ENCODE data around the gene ARRDC5. TPM values are rescaled to one million over a fixed set of nuclear protein-coding genes. Genes with fewer than 3 reads are reported as not detected.
A peak's percentile ranks its signal among the peaks of the same experiment; 100 is the strongest.
"Not testable (repeated sequence)": the region's sequence is repeated elsewhere in the genome, so short reads cannot be mapped to it uniquely, and the experiment has no call there.

ARRDC5 gene
- total RNA-seq, 1 donor from 2014 or later: not detected

- Histone ChIP-seq H3K27me3 (ENCODE audit: control insufficient read depth, insufficient read depth, low read length) (no peaks in the 10 kb centered on the region), H3K4me3 (ENCODE audit: low read depth, low read length) (peak within 1 kb of the TSS; percentile 60), H3K36me3 (ENCODE audit: control insufficient read depth, insufficient read depth, low read length) (no peaks in the 10 kb centered on the region)
- TF ChIP-seq, protein P1, sequence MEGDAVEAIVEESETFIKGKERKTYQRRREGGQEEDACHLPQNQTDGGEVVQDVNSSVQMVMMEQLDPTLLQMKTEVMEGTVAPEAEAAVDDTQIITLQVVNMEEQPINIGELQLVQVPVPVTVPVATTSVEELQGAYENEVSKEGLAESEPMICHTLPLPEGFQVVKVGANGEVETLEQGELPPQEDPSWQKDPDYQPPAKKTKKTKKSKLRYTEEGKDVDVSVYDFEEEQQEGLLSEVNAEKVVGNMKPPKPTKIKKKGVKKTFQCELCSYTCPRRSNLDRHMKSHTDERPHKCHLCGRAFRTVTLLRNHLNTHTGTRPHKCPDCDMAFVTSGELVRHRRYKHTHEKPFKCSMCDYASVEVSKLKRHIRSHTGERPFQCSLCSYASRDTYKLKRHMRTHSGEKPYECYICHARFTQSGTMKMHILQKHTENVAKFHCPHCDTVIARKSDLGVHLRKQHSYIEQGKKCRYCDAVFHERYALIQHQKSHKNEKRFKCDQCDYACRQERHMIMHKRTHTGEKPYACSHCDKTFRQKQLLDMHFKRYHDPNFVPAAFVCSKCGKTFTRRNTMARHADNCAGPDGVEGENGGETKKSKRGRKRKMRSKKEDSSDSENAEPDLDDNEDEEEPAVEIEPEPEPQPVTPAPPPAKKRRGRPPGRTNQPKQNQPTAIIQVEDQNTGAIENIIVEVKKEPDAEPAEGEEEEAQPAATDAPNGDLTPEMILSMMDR (IDR thresholded peaks at IDR 0.05; ENCODE audit: insufficient read depth, low read length, poor library complexity, severe bottlenecking): no peak
- peak; percentile 59 for DNase-seq (ENCODE audit: low read depth)
Measured at GRCh38 chr19:4867534-4868285, 35.0 kb downstream of the ARRDC5 start, which contains the start of gene PLIN3. Gene PLIN3, minus strand, starts transcription at chr19:4867667. Its CDS starts 6,273 bp downstream, at chr19:4861394.

- Histone ChIP-seq H3K27me3 (ENCODE audit: control insufficient read depth, insufficient read depth, low read length) (no peaks in the 10 kb centered on the region), H3K4me3 (ENCODE audit: low read depth, low read length) (peak overlapping the region; percentile 60), H3K36me3 (ENCODE audit: control insufficient read depth, insufficient read depth, low read length) (no peaks in the 10 kb centered on the region)
- TF ChIP-seq, protein P1 (IDR thresholded peaks at IDR 0.05; ENCODE audit: insufficient read depth, low read length, poor library complexity, severe bottlenecking): no peak
- DNase-seq (ENCODE audit: low read depth): no peak
Measured at GRCh38 chr19:4866595-4867424, 35.9 kb downstream of the ARRDC5 start.

- Histone ChIP-seq H3K27me3 (ENCODE audit: control insufficient read depth, insufficient read depth, low read length) (no peaks in the 10 kb centered on the region), H3K36me3 (ENCODE audit: control insufficient read depth, insufficient read depth, low read length) (peaks cover 2% of the 10 kb centered on the region), H3K4me3 (ENCODE audit: low read depth, low read length) (no peak overlapping the region)
- TF ChIP-seq, protein P1 (IDR thresholded peaks at IDR 0.05; ENCODE audit: insufficient read depth, low read length, poor library complexity, severe bottlenecking): no peak
- DNase-seq (ENCODE audit: low read depth): no peak
Measured at GRCh38 chr19:4861147-4861546, 41.5 kb downstream of the ARRDC5 start.

DNA sequence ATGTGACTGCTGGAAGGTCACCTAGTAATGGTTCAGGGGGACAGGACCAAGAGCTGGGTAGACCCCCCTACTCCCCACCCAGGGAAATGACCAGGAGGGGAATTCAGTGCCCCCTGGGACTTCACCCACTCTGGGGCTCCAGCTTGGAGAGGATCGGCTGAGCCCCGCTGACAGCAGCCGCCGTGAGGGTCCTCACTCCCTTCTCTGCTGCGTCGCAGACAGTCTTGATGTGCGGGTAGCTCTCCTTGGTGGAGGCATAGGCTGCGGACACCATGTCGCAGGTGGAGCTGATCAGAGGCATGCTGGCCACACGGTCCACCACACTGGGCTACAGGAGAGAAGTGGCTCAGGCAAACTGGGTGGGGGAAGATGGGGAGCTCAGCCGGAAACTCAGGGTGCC is 43.0 kb downstream of the ARRDC5 start:
- H3K27me3 ChIP-seq (ENCODE audit: control insufficient read depth, insufficient read depth, low read length): no peaks in the 10 kb centered on the region
- peaks cover 5% of the 10 kb centered on the region for H3K36me3 ChIP-seq (ENCODE audit: control insufficient read depth, insufficient read depth, low read length)
- DNase-seq (ENCODE audit: low read depth): no peak
- no peak overlapping the region for H3K4me3 ChIP-seq (ENCODE audit: low read depth, low read length)
- TF ChIP-seq, protein P1 (IDR thresholded peaks at IDR 0.05; ENCODE audit: insufficient read depth, low read length, poor library complexity, severe bottlenecking): no peak

DNA sequence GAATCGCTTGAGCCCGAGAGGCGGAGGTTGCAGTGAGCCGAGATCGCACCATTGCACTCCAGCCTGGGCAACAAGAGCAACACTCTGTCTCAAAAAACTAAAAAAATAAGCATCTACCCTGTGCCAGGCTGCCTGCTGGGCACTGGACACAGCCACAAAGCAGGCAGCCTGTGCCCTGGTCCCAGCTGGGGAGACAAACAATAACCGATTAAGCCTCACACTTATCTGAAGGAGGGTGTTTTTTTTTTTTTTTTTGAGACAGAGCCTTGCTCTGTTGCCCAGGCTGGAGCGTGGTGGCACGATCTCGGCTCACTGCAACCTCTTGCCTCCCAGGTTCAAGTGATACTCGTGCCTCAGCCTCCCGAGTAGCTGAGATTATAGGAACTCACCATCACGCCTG is 46.2 kb downstream of the ARRDC5 start:
- not testable (repeated sequence) for DNase-seq (ENCODE audit: low read depth); H3K36me3 ChIP-seq (ENCODE audit: control insufficient read depth, insufficient read depth, low read length); H3K27me3 ChIP-seq (ENCODE audit: control insufficient read depth, insufficient read depth, low read length); H3K4me3 ChIP-seq (ENCODE audit: low read depth, low read length)

GRCh38 chr19:4853506-4853905 is 49.2 kb downstream of the ARRDC5 start:
- H3K36me3 ChIP-seq (ENCODE audit: control insufficient read depth, insufficient read depth, low read length); DNase-seq (ENCODE audit: low read depth); H3K4me3 ChIP-seq (ENCODE audit: low read depth, low read length); H3K27me3 ChIP-seq (ENCODE audit: control insufficient read depth, insufficient read depth, low read length): not testable (repeated sequence)

All from kidney epithelial cell (primary cell).